CD4-positive, alpha-beta T cell (primary cell): Measurements from ENCODE around the gene IGF1R. TPM values are rescaled to one million over a fixed set of nuclear protein-coding genes. Genes with fewer than 3 reads are reported as not detected.

ENCODE experiments used
- ATAC-seq: fragments of 200-7000 bp; cut with Tn5 transposase; one replicate; pipeline ENCODE4 v1.10.0; 2022; ENCODE audit warnings: mild to moderate bottlenecking; ENCODE audit not compliant: poor library complexity
- CTCF ChIA-PET: fragments of 350-600 bp; sonication (Branson Sonifier 250); formaldehyde crosslinking; loops from one replicate; lab custom pipeline; 2021; ENCODE audit warnings: antibody characterized with exemption, inconsistent platforms; lab: Charles Lee
- POLR2A ChIA-PET: fragments of 350-600 bp; sonication (Branson Sonifier 250); formaldehyde crosslinking; loops from one replicate; lab custom pipeline; 2021; ENCODE audit warnings: antibody characterized with exemption, inconsistent platforms; lab: Charles Lee
- DNase-seq, 14 experiments: peaks; one replicate each; pipeline ENCODE4 v3.0.0-alpha.2; 2013 to 2020; ENCODE audit warnings: mixed read lengths in 2 of 14
- H3K27ac ChIP-seq, 2 donors: one replicate each; pipeline versions ENCODE4 v1.5.1 to v1.7.0; 2013; ENCODE audit warnings: low read length in 2 of 2, low read depth in 1 of 2, mild to moderate bottlenecking in 1 of 2
- H3K27me3 ChIP-seq, 2 experiments: 1 replicate in 1 of 2; 2 replicates in 1 of 2; pipeline versions ENCODE4 v1.6.1 to v1.7.0; 2013; ENCODE audit warnings: low read length in 2 of 2, control low read depth in 1 of 2, mild to moderate bottlenecking in 1 of 2, moderate library complexity in 1 of 2; ENCODE audit not compliant: insufficient read depth in 2 of 2, control insufficient read depth in 1 of 2
- H3K36me3 ChIP-seq: one replicate; pipeline ENCODE4 v1.6.1; 2013; ENCODE audit warnings: low read length, control low read depth; ENCODE audit not compliant: insufficient read depth
- H3K4me1 ChIP-seq: one replicate; pipeline ENCODE4 v1.6.1; 2013; ENCODE audit warnings: low read length, control low read depth; ENCODE audit not compliant: insufficient read depth
- H3K4me3 ChIP-seq: one replicate; pipeline ENCODE4 v1.5.1; 2013; ENCODE audit warnings: mild to moderate bottlenecking, low read length, moderate library complexity
- H3K9me3 ChIP-seq, 2 experiments: 1 replicate in 1 of 2; 2 replicates in 1 of 2; pipeline versions ENCODE4 v1.6.1 to v1.7.0; 2013; ENCODE audit warnings: low read length in 2 of 2, mild to moderate bottlenecking in 2 of 2, control low read depth in 1 of 2, moderate library complexity in 1 of 2; ENCODE audit not compliant: control insufficient read depth in 1 of 2, insufficient read depth in 1 of 2
- H3K27ac Mint-ChIP-seq: one replicate; pipeline ENCODE4 v1.8.0; 2020; ENCODE audit warnings: mixed read lengths
- H3K27me3 Mint-ChIP-seq: one replicate; pipeline ENCODE4 v1.8.0; 2021; ENCODE audit warnings: mixed read lengths
- H3K36me3 Mint-ChIP-seq: one replicate; pipeline ENCODE4 v1.8.0; 2021; ENCODE audit warnings: low read depth, mixed read lengths
- H3K4me1 Mint-ChIP-seq: one replicate; pipeline ENCODE4 v1.8.0; 2021; ENCODE audit warnings: low read depth, mixed read lengths
- H3K4me3 Mint-ChIP-seq: one replicate; pipeline ENCODE4 v1.8.0; 2020; ENCODE audit warnings: mild to moderate bottlenecking, mixed read lengths
- H3K9me3 Mint-ChIP-seq: one replicate; pipeline ENCODE4 v1.8.0; 2020; ENCODE audit warnings: mixed read lengths
- CTCF ChIP-seq: fragments of 200-600 bp; IDR thresholded peaks from one replicate; pipeline ENCODE4 v1.8.0; 2022; ENCODE audit warnings: antibody characterized with exemption, mild to moderate bottlenecking
- intact Hi-C, 2 experiments: fragments of 100-400 bp; cut with DNase I in 1 of 2; cut with micrococcal nuclease in 1 of 2; formaldehyde crosslinking; loops; one replicate each; pipeline versions ENCODE4 v1.15.1 to v1.9.0; 2023 to 2025; cut with DNase I, micrococcal nuclease
- total RNA-seq, 174 experiments: library from RNA in 2 of 174; stranded (reverse) in 2 of 174; gene quantifications; one replicate each; pipeline ENCODE4 v1.2.3 and lab custom pipeline; 2021 to 2026

Gene IGF1R
- total RNA-seq, 2 experiments from 2014 or later, result 39.2 to 40.3 TPM

DNA sequence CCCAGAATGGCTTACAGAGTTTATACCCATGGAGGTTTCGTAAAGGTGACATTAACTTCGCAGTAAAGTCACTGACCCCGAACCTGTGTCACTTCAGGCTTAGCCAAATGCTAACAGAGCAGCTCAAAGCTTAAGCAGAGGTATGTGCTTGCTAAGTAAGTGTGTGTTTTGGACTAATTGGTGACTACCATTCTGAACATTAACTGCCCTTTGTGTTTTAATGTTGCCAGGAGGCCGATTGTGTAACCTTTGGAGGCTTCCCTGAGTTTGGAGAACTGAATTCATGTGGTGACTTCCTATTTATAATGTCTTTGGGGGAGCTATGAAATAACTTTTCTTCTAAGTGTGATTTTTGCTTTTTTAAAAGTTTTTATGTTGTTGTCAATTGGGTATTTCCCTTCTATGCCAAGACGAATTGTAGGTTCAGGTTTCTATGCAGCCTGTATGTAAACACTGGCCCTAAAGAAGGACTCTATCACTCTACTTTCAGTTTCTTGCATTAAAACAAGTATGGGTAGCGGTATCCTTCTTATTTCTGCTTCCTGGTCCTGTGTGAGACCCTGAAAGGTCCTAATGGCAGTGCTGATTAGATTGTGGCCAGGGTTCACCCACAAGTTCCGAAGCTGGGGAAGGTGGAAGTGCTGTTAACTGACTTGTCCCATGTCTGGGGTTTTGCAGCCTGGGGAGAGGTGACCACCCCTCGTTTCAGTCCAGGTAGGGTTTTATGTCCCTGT, 86.3 kb downstream of the IGF1R start:
- ATAC-seq (no peak), DNase-seq (no peak)
- H3K36me3 Mint-ChIP-seq, result no peaks in the 10 kb centered on the region
- peak overlapping the region; percentile 1 for H3K27ac Mint-ChIP-seq
- no peak overlapping the region for H3K27ac ChIP-seq
- CTCF ChIA-PET, result no interaction called here
- no peak for TF ChIP-seq CTCF
- no peak overlapping the region for H3K4me3 ChIP-seq
- H3K36me3 ChIP-seq, result no peaks in the 10 kb centered on the region
- peaks cover 67% of the 10 kb centered on the region for H3K4me1 Mint-ChIP-seq
- H3K4me3 Mint-ChIP-seq, result no peak overlapping the region
- intact Hi-C loops, result loop anchor here in 1 of 2 experiments (5.0 kb wide), 1 partner anchor 38 kb away; no protein-coding TSS in a partner anchor
- peaks cover 8% of the 10 kb centered on the region for H3K4me1 ChIP-seq
- no peaks in the 10 kb centered on the region for H3K27me3 Mint-ChIP-seq
- H3K9me3 ChIP-seq, result no peaks in the 10 kb centered on the region
- H3K27me3 ChIP-seq, result no peaks in the 10 kb centered on the region
- POLR2A ChIA-PET, result no interaction called here
- H3K9me3 Mint-ChIP-seq, result no peaks in the 10 kb centered on the region

- no peak for TF ChIP-seq CTCF
- ChIA-PET CTCF (no interaction called here), POLR2A (no interaction called here)
- intact Hi-C loops, result no loop called here
- H3K9me3 ChIP-seq, result no peaks in the 10 kb centered on the region
- H3K36me3 ChIP-seq, result no peaks in the 10 kb centered on the region
- H3K27ac ChIP-seq, result no peak overlapping the region
- no peak for DNase-seq
- Mint-ChIP-seq H3K36me3 (no peaks in the 10 kb centered on the region), H3K9me3 (no peaks in the 10 kb centered on the region), H3K27ac (peak overlapping the region; percentile 34), H3K4me3 (no peak overlapping the region), H3K27me3 (no peaks in the 10 kb centered on the region), H3K4me1 (peaks cover 64% of the 10 kb centered on the region)
- H3K4me1 ChIP-seq, result peaks cover 10% of the 10 kb centered on the region
- no peak overlapping the region for H3K4me3 ChIP-seq
- no peaks in the 10 kb centered on the region for H3K27me3 ChIP-seq
- no peak for ATAC-seq
Measured at GRCh38 chr15:98735304-98735703, 87.0 kb downstream of the IGF1R start.

DNA sequence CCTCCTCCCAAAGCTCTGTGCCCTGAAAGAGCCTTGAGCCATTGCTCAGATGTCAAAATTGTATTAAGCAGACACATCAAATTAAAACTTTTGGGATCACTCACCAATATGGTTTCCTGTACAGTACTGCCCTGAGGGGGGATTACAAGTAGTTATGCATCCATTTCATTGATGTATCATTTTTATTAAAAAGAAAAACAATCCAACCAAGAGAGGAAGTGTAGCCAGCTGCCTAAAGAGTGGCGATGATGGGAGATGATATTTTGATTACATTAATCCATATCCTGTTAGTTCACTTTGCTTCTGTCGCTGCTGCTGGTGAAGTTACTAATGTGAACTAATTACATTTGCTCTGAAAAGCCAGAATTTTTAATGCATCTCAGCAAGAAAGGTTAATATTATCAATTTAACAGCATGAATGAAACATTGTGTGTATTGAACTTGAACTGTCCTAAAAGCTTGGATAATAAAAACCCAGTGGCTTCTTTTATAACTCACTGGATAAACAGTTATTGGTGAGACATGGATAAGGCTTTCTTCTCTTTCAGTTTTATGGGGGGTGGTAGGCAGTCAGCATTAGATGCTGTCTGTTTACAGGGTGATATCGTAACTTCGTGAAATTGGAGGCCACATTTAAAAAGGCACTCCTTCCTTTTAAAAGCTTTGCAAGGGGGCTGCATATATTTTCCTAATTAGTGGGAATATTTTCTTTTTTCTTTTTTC, 87.7 kb downstream of the IGF1R start:
- CTCF ChIA-PET, result no interaction called here
- no peak for TF ChIP-seq CTCF
- Histone ChIP-seq H3K9me3 (no peaks in the 10 kb centered on the region), H3K27ac (no peak overlapping the region), H3K27me3 (no peaks in the 10 kb centered on the region), H3K4me3 (no peak overlapping the region), H3K36me3 (no peaks in the 10 kb centered on the region), H3K4me1 (peaks cover 10% of the 10 kb centered on the region)
- ATAC-seq, result no peak
- Mint-ChIP-seq H3K4me3 (no peak overlapping the region), H3K27me3 (no peaks in the 10 kb centered on the region), H3K9me3 (no peaks in the 10 kb centered on the region), H3K36me3 (no peaks in the 10 kb centered on the region), H3K27ac (peak overlapping the region; percentile 37), H3K4me1 (peaks cover 66% of the 10 kb centered on the region)
- POLR2A ChIA-PET, result no interaction called here
- intact Hi-C loops, result no loop called here
- DNase-seq, result no peak
